Endodermal cell (in vitro differentiated cells): ENCODE measurements around the gene TM7SF3. TPM values are rescaled to one million over a fixed set of nuclear protein-coding genes. Genes with fewer than 3 reads are reported as not detected.

Source experiments
- DNase-seq: peaks from one replicate; pipeline ENCODE4 v3.0.0-alpha.2; 2017
- H3K27ac ChIP-seq: 2 replicates; pipeline ENCODE4 v1.5.1; 2013; ENCODE audit warnings: mild to moderate bottlenecking, low read depth, low read length, moderate library complexity
- H3K27me3 ChIP-seq: 2 replicates; pipeline ENCODE4 v1.6.1; 2013; ENCODE audit warnings: mild to moderate bottlenecking, low read length, moderate library complexity; ENCODE audit not compliant: insufficient read depth, control insufficient read depth, poor library complexity, severe bottlenecking
- H3K36me3 ChIP-seq: 2 replicates; pipeline ENCODE4 v1.7.0; 2013; ENCODE audit warnings: mild to moderate bottlenecking, low read length, moderate library complexity; ENCODE audit not compliant: control insufficient read depth, insufficient read depth
- H3K4me1 ChIP-seq: one replicate; pipeline ENCODE4 v1.7.0; 2013; ENCODE audit warnings: low read length; ENCODE audit not compliant: control insufficient read depth, insufficient read depth
- H3K4me3 ChIP-seq: 2 replicates; pipeline ENCODE4 v1.5.1; 2013; ENCODE audit warnings: mild to moderate bottlenecking, low read length, moderate library complexity
- H3K9ac ChIP-seq: 2 replicates; pipeline ENCODE4 v1.6.1; 2013; ENCODE audit warnings: mild to moderate bottlenecking, low read length, moderate library complexity; ENCODE audit not compliant: poor library complexity, severe bottlenecking; ENCODE audit errors: extremely low read depth
- H3K9me3 ChIP-seq: 2 replicates; pipeline ENCODE4 v1.6.1; 2013; ENCODE audit warnings: mild to moderate bottlenecking, low read length, moderate library complexity; ENCODE audit not compliant: control insufficient read depth
- H3K27ac Mint-ChIP-seq: 2 replicates; pipeline ENCODE4 v1.8.0; 2020; ENCODE audit warnings: mixed read lengths
- H3K27me3 Mint-ChIP-seq: 2 replicates; pipeline ENCODE4 v1.8.0; 2021; ENCODE audit warnings: mild to moderate bottlenecking, mixed read lengths; ENCODE audit not compliant: insufficient read depth
- H3K36me3 Mint-ChIP-seq: 2 replicates; pipeline ENCODE4 v1.8.0; 2020; ENCODE audit warnings: low read depth, mixed read lengths
- H3K4me1 Mint-ChIP-seq: 2 replicates; pipeline ENCODE4 v1.8.0; 2020; ENCODE audit warnings: mixed read lengths
- H3K4me3 Mint-ChIP-seq: 2 replicates; pipeline ENCODE4 v1.8.0; 2020; ENCODE audit warnings: mild to moderate bottlenecking, moderate library complexity, mixed read lengths
- H3K9me3 Mint-ChIP-seq: 2 replicates; pipeline ENCODE4 v1.8.0; 2020; ENCODE audit warnings: mild to moderate bottlenecking, mixed read lengths
- WGBS, 2 experiments: methylation state at CpG; one replicate each; pipeline versions ENCODE4 v1.1.5 to v1.1.7; 2013; ENCODE audit warnings: missing lambda C conversion rate in 2 of 2, mixed read lengths in 1 of 2; ENCODE audit not compliant: insufficient coverage in 1 of 2, insufficient read length in 1 of 2; 5-methylcytosine and 5-hydroxymethylcytosine counted together
- long read RNA-seq, 4 experiments: library from polyadenylated mRNA in 2 of 4; library from RNA in 1 of 4; library from capped mRNA in 1 of 4; stranded (forward) in 3 of 4; unstranded in 1 of 4; transcript quantifications; one replicate each; pipeline ENCODE4 v2.0.0, GENCODE V29; 2020 to 2021; ENCODE audit warnings: inconsistent platforms in 1 of 4
- polyA plus RNA-seq, 2 experiments: library from polyadenylated mRNA; stranded (reverse); fragments of 50-300 nt; gene quantifications; one replicate each; pipeline ENCODE4 v1.2.3, GENCODE V29; 2013
- total RNA-seq, 2 donors: library from RNA; stranded (reverse); fragmentation: NEBNext Ultra II Directional in 1 of 2; extraction: Animal tissue kit (Norgen Biotek cat#: 25700) in 1 of 2; gene quantifications; 2 replicates in 1 of 2; 3 replicates in 1 of 2; pipeline ENCODE4 v1.2.1, GENCODE V29; 2021
- TF ChIP-seq, protein P1 (sequence below): fragments of 200-600 bp; sonication (generic); conservative IDR thresholded peaks from 2 replicates; pipeline ENCODE4 v1.5.0; 2021; ENCODE audit warnings: antibody characterized with exemption, mild to moderate bottlenecking

Gene TM7SF3, protein sequence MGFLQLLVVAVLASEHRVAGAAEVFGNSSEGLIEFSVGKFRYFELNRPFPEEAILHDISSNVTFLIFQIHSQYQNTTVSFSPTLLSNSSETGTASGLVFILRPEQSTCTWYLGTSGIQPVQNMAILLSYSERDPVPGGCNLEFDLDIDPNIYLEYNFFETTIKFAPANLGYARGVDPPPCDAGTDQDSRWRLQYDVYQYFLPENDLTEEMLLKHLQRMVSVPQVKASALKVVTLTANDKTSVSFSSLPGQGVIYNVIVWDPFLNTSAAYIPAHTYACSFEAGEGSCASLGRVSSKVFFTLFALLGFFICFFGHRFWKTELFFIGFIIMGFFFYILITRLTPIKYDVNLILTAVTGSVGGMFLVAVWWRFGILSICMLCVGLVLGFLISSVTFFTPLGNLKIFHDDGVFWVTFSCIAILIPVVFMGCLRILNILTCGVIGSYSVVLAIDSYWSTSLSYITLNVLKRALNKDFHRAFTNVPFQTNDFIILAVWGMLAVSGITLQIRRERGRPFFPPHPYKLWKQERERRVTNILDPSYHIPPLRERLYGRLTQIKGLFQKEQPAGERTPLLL
- 10 to 100 TPM; 55.7 to 86.8 TPM for total RNA-seq
- 70.4 TPM for polyA plus RNA-seq (2013, experiment 1 of 2)
- 54.2 TPM for polyA plus RNA-seq (2013, experiment 2 of 2)
- long read RNA-seq, experiment 1, transcript TM7SF3-201 (12 exons, 2,709 nt): major isoform, 14 of 30 reads
- long read RNA-seq, experiment 1, partial matches to known transcripts: 5 of 30 reads
- long read RNA-seq, experiment 1, other reads (novel, unspliced or antisense): 11 of 30 reads
- long read RNA-seq, experiment 2, transcript TM7SF3-201 (12 exons, 2,709 nt): major isoform, 59 of 118 reads
- long read RNA-seq, experiment 2, partial matches to known transcripts: 4 of 118 reads
- long read RNA-seq, experiment 2, other reads (novel, unspliced or antisense): 55 of 118 reads
- long read RNA-seq, experiment 3, transcript TM7SF3-201 (12 exons, 2,709 nt): major isoform, 78 of 145 reads
- long read RNA-seq, experiment 3, partial matches to known transcripts: 4 of 145 reads
- long read RNA-seq, experiment 3, other reads (novel, unspliced or antisense): 63 of 145 reads
- long read RNA-seq, experiment 4, partial matches to known transcripts: 15 of 32 reads
- long read RNA-seq, experiment 4, other reads (novel, unspliced or antisense): 17 of 32 reads

DNA sequence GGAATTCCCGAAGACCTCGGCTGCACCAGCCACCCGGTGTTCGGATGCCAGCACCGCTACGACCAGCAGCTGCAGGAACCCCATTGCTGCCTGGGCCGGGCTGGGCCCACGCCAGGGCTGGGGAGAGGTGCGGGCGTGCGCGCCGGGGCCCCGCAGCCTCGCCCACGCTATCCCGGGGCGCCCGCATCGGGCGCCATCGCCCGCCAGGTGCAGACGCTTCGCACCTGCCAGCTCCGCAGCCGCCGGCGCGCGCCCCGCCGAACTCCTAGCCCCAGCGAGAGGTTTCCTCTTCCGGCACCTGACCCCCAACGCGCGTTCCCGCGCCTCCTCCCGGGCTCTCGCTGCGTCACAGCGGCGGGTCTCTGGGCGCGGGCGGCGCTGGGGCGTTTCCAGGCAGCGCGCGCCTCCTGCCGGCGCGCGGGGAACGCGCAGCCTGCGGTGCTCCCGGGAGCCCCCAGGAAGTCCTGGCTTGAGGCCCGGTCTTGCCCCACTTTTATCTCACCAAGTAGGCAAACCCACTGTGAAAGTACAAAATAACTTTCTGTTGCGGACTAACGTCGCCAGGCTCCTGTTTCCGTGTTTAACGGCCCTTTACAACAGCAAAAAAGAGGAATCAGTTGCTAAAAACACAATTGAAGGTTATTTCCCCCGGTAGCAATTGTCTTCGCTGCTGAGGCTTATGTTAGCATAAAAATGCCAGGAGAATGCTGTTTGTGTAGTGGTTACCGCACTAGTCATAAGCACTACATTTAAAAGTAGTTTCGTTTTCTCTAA, at the start of gene TM7SF3:
TSS of gene TM7SF3 (minus strand) at position 300 of the 774 bp plus-strand sequence. CDS start at position 84, 216 bp downstream.
- H3K9me3 ChIP-seq: no peaks in the 10 kb centered on the region
- Mint-ChIP-seq H3K9me3 (no peaks in the 10 kb centered on the region), H3K4me3 (peak within 1 kb of the TSS; percentile 79), H3K4me1 (peaks cover 36% of the 10 kb centered on the region), H3K27ac (peak within 1 kb of the TSS; percentile 89), H3K27me3 (no peaks in the 10 kb centered on the region), H3K36me3 (no peaks in the 10 kb centered on the region)
- DNase-seq: peak; percentile 99
- no peaks in the 10 kb centered on the region for H3K27me3 ChIP-seq
- H3K27ac ChIP-seq: peak within 1 kb of the TSS; percentile 39
- TF ChIP-seq, protein P1, sequence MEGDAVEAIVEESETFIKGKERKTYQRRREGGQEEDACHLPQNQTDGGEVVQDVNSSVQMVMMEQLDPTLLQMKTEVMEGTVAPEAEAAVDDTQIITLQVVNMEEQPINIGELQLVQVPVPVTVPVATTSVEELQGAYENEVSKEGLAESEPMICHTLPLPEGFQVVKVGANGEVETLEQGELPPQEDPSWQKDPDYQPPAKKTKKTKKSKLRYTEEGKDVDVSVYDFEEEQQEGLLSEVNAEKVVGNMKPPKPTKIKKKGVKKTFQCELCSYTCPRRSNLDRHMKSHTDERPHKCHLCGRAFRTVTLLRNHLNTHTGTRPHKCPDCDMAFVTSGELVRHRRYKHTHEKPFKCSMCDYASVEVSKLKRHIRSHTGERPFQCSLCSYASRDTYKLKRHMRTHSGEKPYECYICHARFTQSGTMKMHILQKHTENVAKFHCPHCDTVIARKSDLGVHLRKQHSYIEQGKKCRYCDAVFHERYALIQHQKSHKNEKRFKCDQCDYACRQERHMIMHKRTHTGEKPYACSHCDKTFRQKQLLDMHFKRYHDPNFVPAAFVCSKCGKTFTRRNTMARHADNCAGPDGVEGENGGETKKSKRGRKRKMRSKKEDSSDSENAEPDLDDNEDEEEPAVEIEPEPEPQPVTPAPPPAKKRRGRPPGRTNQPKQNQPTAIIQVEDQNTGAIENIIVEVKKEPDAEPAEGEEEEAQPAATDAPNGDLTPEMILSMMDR: peak; percentile 100
- WGBS, 2 experiments: 2 to 7% methylated on average over 23 to 71 of the region's 71 CpGs
- H3K36me3 ChIP-seq: no peaks in the 10 kb centered on the region
- H3K4me1 ChIP-seq: peaks cover 3% of the 10 kb centered on the region
- peak within 1 kb of the TSS; percentile 98 for H3K4me3 ChIP-seq
- peak within 1 kb of the TSS; percentile 70 for H3K9ac ChIP-seq

- no peak overlapping the region for H3K4me3 Mint-ChIP-seq
- peaks cover 4% of the 10 kb centered on the region for H3K36me3 Mint-ChIP-seq
- Histone ChIP-seq H3K9ac (no peak overlapping the region), H3K4me1 (no peaks in the 10 kb centered on the region), H3K4me3 (no peak overlapping the region), H3K27ac (no peak overlapping the region), H3K9me3 (no peaks in the 10 kb centered on the region), H3K36me3 (no peaks in the 10 kb centered on the region), H3K27me3 (no peaks in the 10 kb centered on the region)
- H3K27me3 Mint-ChIP-seq: peaks cover 32% of the 10 kb centered on the region
- peaks cover 2% of the 10 kb centered on the region for H3K9me3 Mint-ChIP-seq
- no peak overlapping the region for H3K27ac Mint-ChIP-seq
- DNase-seq: no peak
- TF ChIP-seq, protein P1: no peak
- H3K4me1 Mint-ChIP-seq: peaks cover 9% of the 10 kb centered on the region
These were observed 49.2 kb upstream of the TM7SF3 start for GRCh38 chr12:27063250-27063851.
